NB4 (cell line): Measurements from ENCODE around the gene ADAM8.

Source experiments
- CTCF ChIP-seq: IDR thresholded peaks from one replicate; pipeline ENCODE4 v1.5.1; 2012; ENCODE audit warnings: low read depth, low read length
- MYC ChIP-seq: IDR thresholded peaks from 2 replicates; pipeline ENCODE4 v1.6.1; 2011; ENCODE audit warnings: low read depth, low read length
- POLR2A ChIP-seq: IDR thresholded peaks from 2 replicates; pipeline ENCODE4 v1.6.1; 2011; ENCODE audit warnings: mild to moderate bottlenecking; ENCODE audit not compliant: insufficient read length; ENCODE audit errors: extremely low read depth
- TF ChIP-seq, protein P1 (sequence below): IDR thresholded peaks from 2 replicates; pipeline ENCODE4 v1.6.1; 2011; ENCODE audit warnings: low read depth, low read length

- TF ChIP-seq CTCF (no peak), POLR2A (no peak), MYC (no peak)
- TF ChIP-seq, protein P1, sequence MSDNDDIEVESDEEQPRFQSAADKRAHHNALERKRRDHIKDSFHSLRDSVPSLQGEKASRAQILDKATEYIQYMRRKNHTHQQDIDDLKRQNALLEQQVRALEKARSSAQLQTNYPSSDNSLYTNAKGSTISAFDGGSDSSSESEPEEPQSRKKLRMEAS = no peak
Observed at GRCh38 chr10:133326223-133326551, 49.5 kb upstream of the ADAM8 start.
